MCF 10A (cell line): ENCODE results near the gene EPB41. TPM values are rescaled to one million over a fixed set of nuclear protein-coding genes. Genes with fewer than 3 reads are reported as not detected.

Source experiments
- BruUV-seq: library from RNA; stranded (reverse); fragments of 400-500 nt; replicated peaks from 2 replicates; lab custom pipeline; 2021; lab: Mats Ljungman, UMichigan
- CTCF ChIA-PET: fragments of 300-600 bp; sonication (Branson Sonifier 250); formaldehyde crosslinking; extraction: SDS; loops from one replicate; lab custom pipeline; 2021; ENCODE audit warnings: antibody characterized with exemption, inconsistent platforms; lab: Yijun Ruan, JAX
- POLR2A ChIA-PET: fragments of 300-600, 350-650 bp; sonication (Branson Sonifier 250); formaldehyde crosslinking; extraction: SDS; loops from one replicate; lab custom pipeline; 2020; ENCODE audit warnings: antibody characterized with exemption, inconsistent platforms; lab: Yijun Ruan, JAX
- DNase-seq: peaks from one replicate; pipeline ENCODE4 v3.0.0-alpha.2; 2018; ENCODE audit not compliant: unreplicated experiment
- H3K27ac Mint-ChIP-seq: one replicate; pipeline ENCODE4 v1.8.0; 2022; ENCODE audit warnings: mild to moderate bottlenecking, low read depth, mixed read lengths; ENCODE audit not compliant: unreplicated experiment
- H3K27me3 Mint-ChIP-seq: one replicate; pipeline ENCODE4 v1.8.0; 2022; ENCODE audit warnings: mixed read lengths; ENCODE audit not compliant: insufficient read depth, unreplicated experiment
- H3K36me3 Mint-ChIP-seq: one replicate; pipeline ENCODE4 v1.8.0; 2022; ENCODE audit warnings: mild to moderate bottlenecking, moderate library complexity, mixed read lengths; ENCODE audit not compliant: insufficient read depth, unreplicated experiment
- H3K4me1 Mint-ChIP-seq: one replicate; pipeline ENCODE4 v1.8.0; 2022; ENCODE audit warnings: mixed read lengths; ENCODE audit not compliant: insufficient read depth, unreplicated experiment
- H3K4me3 Mint-ChIP-seq: one replicate; pipeline ENCODE4 v1.8.0; 2022; ENCODE audit warnings: mild to moderate bottlenecking, moderate library complexity, mixed read lengths; ENCODE audit not compliant: unreplicated experiment
- H3K9me3 Mint-ChIP-seq: one replicate; pipeline ENCODE4 v1.8.0; 2022; ENCODE audit warnings: mixed read lengths; ENCODE audit not compliant: unreplicated experiment
- CTCF ChIP-seq: fragments of 200-600 bp; IDR thresholded peaks from one replicate; pipeline ENCODE4 v1.8.0; 2022; ENCODE audit warnings: antibody characterized with exemption, mild to moderate bottlenecking; ENCODE audit not compliant: unreplicated experiment
- intact Hi-C: fragments of 100-400 bp; cut with micrococcal nuclease; formaldehyde crosslinking; loops from 2 replicates; pipeline ENCODE4 v1.14.1; 2022
- total RNA-seq: library from RNA; stranded (reverse); gene quantifications from 2 replicates; pipeline ENCODE4 v1.2.3, GENCODE V29; 2022

The EPB41 gene
- total RNA-seq, 1 experiment from 2014 or later, result 15.0 TPM

GRCh38 chr1:29134695-29135028, 220.3 kb downstream of the EPB41 start:
- H3K4me1 Mint-ChIP-seq, result peaks cover 8% of the 10 kb centered on the region
- POLR2A ChIA-PET, result no interaction called here
- intact Hi-C loops, result no loop called here
- H3K36me3 Mint-ChIP-seq, result no peaks in the 10 kb centered on the region
- H3K9me3 Mint-ChIP-seq, result no peaks in the 10 kb centered on the region
- no peak overlapping the region for H3K27ac Mint-ChIP-seq
- CTCF ChIA-PET, result interaction anchor here (0.6 kb wide), 2 partner anchors 20 to 259 kb away, joined by 3 to 7 read pairs; no protein-coding TSS in a partner anchor
- no TSS peak for BruUV-seq
- TF ChIP-seq CTCF, result no peak
- no peak overlapping the region for H3K4me3 Mint-ChIP-seq
- H3K27me3 Mint-ChIP-seq, result no peaks in the 10 kb centered on the region
- DNase-seq, result no peak

GRCh38 chr1:29136391-29136915, 222.1 kb downstream of the EPB41 start:
- intact Hi-C loops, result no loop called here
- H3K27me3 Mint-ChIP-seq, result no peaks in the 10 kb centered on the region
- H3K4me1 Mint-ChIP-seq, result peaks cover 8% of the 10 kb centered on the region
- no peaks in the 10 kb centered on the region for H3K9me3 Mint-ChIP-seq
- TF ChIP-seq CTCF, result no peak
- H3K27ac Mint-ChIP-seq, result no peak overlapping the region
- no TSS peak for BruUV-seq
- DNase-seq, result peak; percentile 67
- no peaks in the 10 kb centered on the region for H3K36me3 Mint-ChIP-seq
- H3K4me3 Mint-ChIP-seq, result no peak overlapping the region
- CTCF ChIA-PET, result no interaction called here
- POLR2A ChIA-PET, result no interaction called here

GRCh38 chr1:29142714-29143113, 228.3 kb downstream of the EPB41 start:
- intact Hi-C loops, result no loop called here
- Mint-ChIP-seq H3K36me3 (peaks cover 47% of the 10 kb centered on the region), H3K4me3 (no peak overlapping the region), H3K9me3 (no peaks in the 10 kb centered on the region), H3K27ac (no peak overlapping the region), H3K27me3 (no peaks in the 10 kb centered on the region), H3K4me1 (no peaks in the 10 kb centered on the region)
- ChIA-PET POLR2A (no interaction called here), CTCF (no interaction called here)
- BruUV-seq, result no TSS peak
- no peak for DNase-seq
- TF ChIP-seq CTCF, result no peak

GRCh38 chr1:29144178-29144577, 229.8 kb downstream of the EPB41 start:
- BruUV-seq, result no TSS peak
- no peaks in the 10 kb centered on the region for H3K4me1 Mint-ChIP-seq
- no peaks in the 10 kb centered on the region for H3K9me3 Mint-ChIP-seq
- ChIA-PET CTCF (no interaction called here), POLR2A (no interaction called here)
- peaks cover 62% of the 10 kb centered on the region for H3K36me3 Mint-ChIP-seq
- no peak overlapping the region for H3K27ac Mint-ChIP-seq
- no peak for DNase-seq
- H3K27me3 Mint-ChIP-seq, result no peaks in the 10 kb centered on the region
- intact Hi-C loops, result no loop called here
- no peak for TF ChIP-seq CTCF
- H3K4me3 Mint-ChIP-seq, result no peak overlapping the region
